Measurements from ENCODE around the gene ELAC2.

- TF ChIP-seq YY1 (IDR thresholded peaks at IDR 0.05; ENCODE audit: insufficient read depth, insufficient read length), result no peak
- TF ChIP-seq ZNF274 (IDR thresholded peaks at IDR 0.05; ENCODE audit: low read depth, low read length), result no peak
Observed at GRCh38 chr17:12987120-12987519, 30.7 kb downstream of the ELAC2 start.

All from NT2/D1 (cell line).